Activated B cell treated with CpG ODN at 0.5 μM for 24 hours (primary cell): Measurements from ENCODE around the gene IMP3. TPM values are rescaled to one million over a fixed set of nuclear protein-coding genes. Genes with fewer than 3 reads are reported as not detected.
"Not testable (repeated sequence)": the region's sequence is repeated elsewhere in the genome, so short reads cannot be mapped to it uniquely, and the experiment has no call there.

Experiments used
- ATAC-seq: fragments of 200-7000 bp; cut with Tn5 transposase; one replicate; pipeline ENCODE4 v1.10.0; 2021; ENCODE audit warnings: low read depth, mild to moderate bottlenecking, moderate library complexity
- CTCF ChIA-PET: fragments of 350-600 bp; sonication (Branson Sonifier 250); formaldehyde crosslinking; loops from one replicate; lab custom pipeline; 2021; ENCODE audit warnings: antibody characterized with exemption; lab: Charles Lee
- POLR2A ChIA-PET: fragments of 350-600 bp; sonication (Branson Sonifier 250); formaldehyde crosslinking; loops from one replicate; lab custom pipeline; 2021; ENCODE audit warnings: antibody characterized with exemption; lab: Charles Lee
- DNase-seq: peaks from one replicate; pipeline ENCODE4 v3.0.0; 2022
- H3K27ac Mint-ChIP-seq: one replicate; pipeline ENCODE4 v1.8.0; 2020; ENCODE audit warnings: mixed read lengths
- H3K27me3 Mint-ChIP-seq: one replicate; pipeline ENCODE4 v1.8.0; 2021; ENCODE audit warnings: mixed read lengths
- H3K36me3 Mint-ChIP-seq: one replicate; pipeline ENCODE4 v1.8.0; 2021; ENCODE audit warnings: low read depth, mixed read lengths
- H3K4me1 Mint-ChIP-seq: one replicate; pipeline ENCODE4 v1.8.0; 2021; ENCODE audit warnings: mixed read lengths
- H3K4me3 Mint-ChIP-seq: one replicate; pipeline ENCODE4 v1.8.0; 2020; ENCODE audit warnings: mild to moderate bottlenecking, mixed read lengths
- H3K9me3 Mint-ChIP-seq: one replicate; pipeline ENCODE4 v1.8.0; 2020; ENCODE audit warnings: mixed read lengths
- CTCF ChIP-seq: fragments of 200-600 bp; IDR thresholded peaks from one replicate; pipeline ENCODE4 v1.8.0; 2022; ENCODE audit warnings: antibody characterized with exemption, mild to moderate bottlenecking
- intact Hi-C: fragments of 100-400 bp; cut with micrococcal nuclease; formaldehyde crosslinking; loops from one replicate; pipeline ENCODE4 v1.15.1; 2024
- total RNA-seq: library from RNA; stranded (reverse); gene quantifications from 2 replicates; pipeline ENCODE4 v1.2.3, GENCODE V29; 2022

IMP3 gene
- total RNA-seq, 1 donor from 2014 or later = 65.6 TPM

GRCh38 chr15:75686212-75686642, 46.2 kb upstream of the IMP3 start:
- H3K4me3 Mint-ChIP-seq, H3K9me3 Mint-ChIP-seq, H3K27ac Mint-ChIP-seq, POLR2A ChIA-PET, H3K4me1 Mint-ChIP-seq, H3K27me3 Mint-ChIP-seq, H3K36me3 Mint-ChIP-seq: not testable (repeated sequence)
- peak; percentile 77 for DNase-seq
- peak; percentile 23 for TF ChIP-seq CTCF
- CTCF ChIA-PET = interaction anchor here (0.6 to 1.4 kb wide), 11 partner anchors 8 to 319 kb away, joined by 3 to 6 read pairs (median 3); partner anchors contain the start of gene MAN2C1
- intact Hi-C loops = loop anchor here (1.0 to 10.0 kb wide), 3 partner anchors 47 to 281 kb away; no protein-coding TSS in a partner anchor
- peak; percentile 95 for ATAC-seq

GRCh38 chr15:75685195-75685594, 45.2 kb upstream of the IMP3 start:
- Mint-ChIP-seq H3K27ac (no peak overlapping the region), H3K27me3 (peaks cover 4% of the 10 kb centered on the region), H3K4me3 (no peak overlapping the region), H3K36me3 (no peaks in the 10 kb centered on the region), H3K4me1 (peaks cover 7% of the 10 kb centered on the region), H3K9me3 (no peaks in the 10 kb centered on the region)
- no peak for TF ChIP-seq CTCF
- ChIA-PET CTCF (interaction anchor here (1.0 to 1.2 kb wide), 2 partner anchors 8 to 174 kb away, joined by 3 read pairs; no protein-coding TSS in a partner anchor), POLR2A (no interaction called here)
- intact Hi-C loops = loop anchor here (10.0 kb wide), 1 partner anchor 280 kb away; no protein-coding TSS in a partner anchor
- no peak for DNase-seq
- ATAC-seq = no peak

DNA sequence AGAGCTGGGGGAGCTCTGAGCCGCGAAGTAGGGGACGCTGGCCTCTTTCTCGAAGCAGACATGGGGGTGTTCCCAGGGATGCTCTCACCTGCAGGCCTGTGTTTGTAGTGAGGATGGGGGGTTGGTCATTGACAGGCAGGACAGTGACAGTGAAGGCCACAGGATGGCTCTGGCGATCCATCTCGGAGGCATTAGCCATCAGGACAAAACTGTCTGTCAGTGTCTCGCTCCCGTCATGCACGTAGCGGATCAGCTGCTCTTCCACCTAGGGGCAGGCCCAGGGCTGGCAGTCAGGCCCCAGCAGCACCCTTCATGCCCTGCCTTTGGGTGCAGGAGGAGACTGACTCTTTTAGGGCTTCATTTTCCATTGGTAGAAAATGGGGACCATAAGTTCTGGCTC, 44.6 kb upstream of the IMP3 start:
- Mint-ChIP-seq H3K36me3 (no peaks in the 10 kb centered on the region), H3K9me3 (no peaks in the 10 kb centered on the region), H3K4me3 (no peak overlapping the region), H3K4me1 (peaks cover 7% of the 10 kb centered on the region), H3K27ac (no peak overlapping the region), H3K27me3 (peaks cover 4% of the 10 kb centered on the region)
- POLR2A ChIA-PET = no interaction called here
- intact Hi-C loops = loop anchor here (10.0 kb wide), 1 partner anchor 280 kb away; no protein-coding TSS in a partner anchor
- CTCF ChIA-PET = interaction anchor here (0.9 kb wide), 1 partner anchor 317 kb away, joined by 5 read pairs; no protein-coding TSS in a partner anchor
- ATAC-seq = no peak
- TF ChIP-seq CTCF = no peak
- DNase-seq = no peak

DNA sequence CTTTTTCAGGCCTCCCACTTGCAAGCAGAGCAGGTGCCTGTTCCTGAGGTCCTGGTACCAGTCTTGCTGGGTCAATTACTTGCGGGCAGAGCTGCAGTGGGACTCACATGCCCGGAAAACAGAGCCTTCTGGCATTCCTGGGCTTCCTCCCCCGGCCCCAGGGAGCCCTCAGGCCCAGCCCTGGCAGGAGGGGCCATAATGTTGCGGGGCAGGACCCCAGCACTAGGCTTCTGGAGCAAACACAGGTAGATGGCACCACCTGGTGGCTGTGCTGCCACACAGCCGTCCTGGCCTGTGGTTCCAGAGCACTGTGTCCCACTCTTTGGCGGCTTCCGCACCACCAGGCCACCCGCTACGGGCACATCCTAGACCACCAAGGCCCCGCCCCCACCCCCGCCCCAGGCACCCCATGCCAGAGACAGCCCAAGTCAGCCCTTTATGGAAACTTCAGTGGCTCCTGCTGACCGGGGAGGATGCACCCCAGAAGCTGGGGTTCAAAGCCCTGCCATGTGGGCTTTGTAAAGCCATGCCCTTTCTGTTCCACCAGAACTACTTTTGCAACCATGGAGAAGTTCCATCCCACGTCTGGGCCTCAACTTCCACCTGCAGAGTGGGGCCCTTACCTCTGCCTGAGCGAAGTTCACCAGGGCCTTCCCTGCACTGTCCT, 43.8 kb upstream of the IMP3 start:
- H3K4me3 Mint-ChIP-seq, H3K9me3 Mint-ChIP-seq, H3K36me3 Mint-ChIP-seq, H3K27ac Mint-ChIP-seq, H3K27me3 Mint-ChIP-seq, H3K4me1 Mint-ChIP-seq: not testable (repeated sequence)
- DNase-seq (peak; percentile 63), ATAC-seq (peak; percentile 84)
- intact Hi-C loops = loop anchor here (1.0 to 10.0 kb wide), 4 partner anchors 174 to 654 kb away; partner anchors contain the start of gene MAN2C1
- ChIA-PET CTCF (interaction anchor here (0.9 to 2.6 kb wide), 3 partner anchors 175 to 317 kb away, joined by 5 to 21 read pairs (median 5); no protein-coding TSS in a partner anchor), POLR2A (interaction anchor here (0.7 kb wide), 1 partner anchor 316 kb away, joined by 4 read pairs; no protein-coding TSS in a partner anchor)

GRCh38 chr15:75682181-75683135, 42.4 kb upstream of the IMP3 start:
- Mint-ChIP-seq H3K27ac (no peak overlapping the region), H3K9me3 (no peaks in the 10 kb centered on the region), H3K4me3 (no peak overlapping the region), H3K4me1 (peaks cover 10% of the 10 kb centered on the region), H3K36me3 (no peaks in the 10 kb centered on the region), H3K27me3 (peaks cover 10% of the 10 kb centered on the region)
- CTCF ChIA-PET = interaction anchor here (1.0 to 2.6 kb wide), 3 partner anchors 173 to 315 kb away, joined by 3 to 21 read pairs (median 5); no protein-coding TSS in a partner anchor
- no peak for DNase-seq
- POLR2A ChIA-PET = interaction anchor here (0.7 kb wide), 1 partner anchor 315 kb away, joined by 4 read pairs; no protein-coding TSS in a partner anchor
- TF ChIP-seq CTCF = no peak
- ATAC-seq = no peak
- intact Hi-C loops = loop anchor here (1.0 to 10.0 kb wide), 4 partner anchors 173 to 653 kb away; partner anchors contain the start of gene MAN2C1
